GM10248 (cell line): ENCODE results near the gene NOS3.

Experiments
- CTCF ChIA-PET: fragments of 300-600 bp; sonication (Branson Sonifier 250); formaldehyde crosslinking; extraction: SDS; loops from one replicate; lab custom pipeline; 2021; ENCODE audit warnings: antibody characterized with exemption; lab: Yijun Ruan, JAX
- POLR2A ChIA-PET: fragments of 350-650 bp; sonication (Branson Sonifier 250); formaldehyde crosslinking; extraction: SDS; loops from one replicate; lab custom pipeline; 2020; ENCODE audit warnings: antibody characterized with exemption; lab: Yijun Ruan, JAX
- DNase-seq: peaks from one replicate; pipeline ENCODE4 v3.0.0; 2012; ENCODE audit errors: extremely low spot score
- TF ChIP-seq, protein P1 (sequence below): IDR thresholded peaks from 2 replicates; pipeline ENCODE4 v1.5.1; 2012; ENCODE audit warnings: mild to moderate bottlenecking, low read depth; ENCODE audit errors: extremely low read depth, missing control alignments, control extremely low read depth

Gene NOS3

DNA sequence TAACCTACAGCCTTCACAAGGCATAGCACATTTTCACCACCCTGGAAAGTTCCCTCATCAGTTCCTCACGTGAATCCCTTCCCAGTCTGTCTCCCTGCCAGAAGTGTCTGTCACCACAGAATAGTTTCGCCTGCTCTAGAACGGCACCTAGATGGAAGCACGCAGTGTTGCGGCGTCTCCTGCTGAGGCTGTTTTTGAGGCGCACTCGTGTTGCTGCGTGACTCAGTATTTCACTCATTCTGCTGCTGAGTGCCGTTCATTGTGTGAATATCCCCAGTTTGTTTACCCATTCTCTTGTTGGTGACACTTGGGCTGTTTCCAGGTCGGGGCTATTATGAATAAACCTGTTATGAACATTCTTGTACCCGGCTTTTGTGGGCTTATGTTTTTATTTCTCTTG is 12.8 kb downstream of the NOS3 start:
- TF ChIP-seq, protein P1, sequence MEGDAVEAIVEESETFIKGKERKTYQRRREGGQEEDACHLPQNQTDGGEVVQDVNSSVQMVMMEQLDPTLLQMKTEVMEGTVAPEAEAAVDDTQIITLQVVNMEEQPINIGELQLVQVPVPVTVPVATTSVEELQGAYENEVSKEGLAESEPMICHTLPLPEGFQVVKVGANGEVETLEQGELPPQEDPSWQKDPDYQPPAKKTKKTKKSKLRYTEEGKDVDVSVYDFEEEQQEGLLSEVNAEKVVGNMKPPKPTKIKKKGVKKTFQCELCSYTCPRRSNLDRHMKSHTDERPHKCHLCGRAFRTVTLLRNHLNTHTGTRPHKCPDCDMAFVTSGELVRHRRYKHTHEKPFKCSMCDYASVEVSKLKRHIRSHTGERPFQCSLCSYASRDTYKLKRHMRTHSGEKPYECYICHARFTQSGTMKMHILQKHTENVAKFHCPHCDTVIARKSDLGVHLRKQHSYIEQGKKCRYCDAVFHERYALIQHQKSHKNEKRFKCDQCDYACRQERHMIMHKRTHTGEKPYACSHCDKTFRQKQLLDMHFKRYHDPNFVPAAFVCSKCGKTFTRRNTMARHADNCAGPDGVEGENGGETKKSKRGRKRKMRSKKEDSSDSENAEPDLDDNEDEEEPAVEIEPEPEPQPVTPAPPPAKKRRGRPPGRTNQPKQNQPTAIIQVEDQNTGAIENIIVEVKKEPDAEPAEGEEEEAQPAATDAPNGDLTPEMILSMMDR = no peak
- ChIA-PET POLR2A (no interaction called here), CTCF (interaction anchor here (1.2 kb wide), 1 partner anchor 41 kb away, joined by 4 read pairs; no protein-coding TSS in a partner anchor)
- DNase-seq = no peak

DNA sequence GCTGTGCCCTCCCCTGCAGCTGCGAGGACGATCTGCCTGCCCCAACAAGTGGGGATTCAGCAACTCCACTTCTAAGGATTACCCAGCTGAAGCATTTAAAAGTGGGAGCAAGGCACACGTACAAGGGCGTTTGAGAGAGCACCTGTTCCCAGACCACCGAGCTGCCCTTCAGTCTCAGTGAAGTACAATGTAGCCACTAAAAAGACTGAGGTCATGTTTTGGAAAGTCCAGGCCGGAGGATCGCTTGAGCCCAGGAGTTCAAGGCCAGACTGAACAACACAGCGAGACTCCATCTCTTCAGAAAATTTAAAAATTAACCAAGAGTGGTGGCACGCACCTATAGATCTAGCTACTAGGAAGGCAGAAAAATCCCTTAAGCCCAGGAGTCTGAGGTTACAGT is 14.7 kb downstream of the NOS3 start:
- ChIA-PET CTCF (interaction anchor here (1.5 to 8.4 kb wide), 2 partner anchors 14 to 20 kb away, joined by 6 to 84 read pairs; no protein-coding TSS in a partner anchor), POLR2A (no interaction called here)
- no peak for DNase-seq
- TF ChIP-seq, protein P1 = no peak

DNA sequence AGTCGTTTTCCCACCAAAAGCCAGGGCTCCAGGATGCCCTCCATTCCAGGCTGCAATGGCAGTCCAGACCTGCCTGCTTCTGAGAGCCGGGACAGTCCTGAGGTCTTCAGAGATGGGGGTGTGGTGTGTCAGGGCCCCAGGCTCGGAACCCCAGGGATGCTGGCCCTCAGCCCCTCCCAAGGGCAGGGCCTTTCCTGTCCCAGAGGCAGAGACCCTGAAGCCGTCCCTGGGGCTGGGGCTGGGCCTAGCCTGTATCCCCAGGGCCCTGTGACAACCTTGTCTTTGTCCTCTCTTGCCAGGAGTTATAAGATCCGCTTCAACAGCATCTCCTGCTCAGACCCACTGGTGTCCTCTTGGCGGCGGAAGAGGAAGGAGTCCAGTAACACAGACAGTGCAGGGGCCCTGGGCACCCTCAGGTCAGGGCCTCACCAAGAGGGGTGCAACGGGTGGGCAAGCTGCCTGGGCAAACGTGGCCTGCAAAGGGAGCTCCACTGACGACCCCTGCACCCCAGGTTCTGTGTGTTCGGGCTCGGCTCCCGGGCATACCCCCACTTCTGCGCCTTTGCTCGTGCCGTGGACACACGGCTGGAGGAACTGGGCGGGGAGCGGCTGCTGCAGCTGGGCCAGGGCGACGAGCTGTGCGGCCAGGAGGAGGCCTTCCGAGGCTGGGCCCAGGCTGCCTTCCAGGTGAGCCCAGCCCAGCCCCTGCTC is 15.9 kb downstream of the NOS3 start:
- TF ChIP-seq, protein P1 = no peak
- DNase-seq = no peak
- ChIA-PET CTCF (interaction anchor here (1.4 to 8.4 kb wide), 6 partner anchors 12 to 44 kb away, joined by 3 to 84 read pairs (median 20); no protein-coding TSS in a partner anchor), POLR2A (no interaction called here)

DNA sequence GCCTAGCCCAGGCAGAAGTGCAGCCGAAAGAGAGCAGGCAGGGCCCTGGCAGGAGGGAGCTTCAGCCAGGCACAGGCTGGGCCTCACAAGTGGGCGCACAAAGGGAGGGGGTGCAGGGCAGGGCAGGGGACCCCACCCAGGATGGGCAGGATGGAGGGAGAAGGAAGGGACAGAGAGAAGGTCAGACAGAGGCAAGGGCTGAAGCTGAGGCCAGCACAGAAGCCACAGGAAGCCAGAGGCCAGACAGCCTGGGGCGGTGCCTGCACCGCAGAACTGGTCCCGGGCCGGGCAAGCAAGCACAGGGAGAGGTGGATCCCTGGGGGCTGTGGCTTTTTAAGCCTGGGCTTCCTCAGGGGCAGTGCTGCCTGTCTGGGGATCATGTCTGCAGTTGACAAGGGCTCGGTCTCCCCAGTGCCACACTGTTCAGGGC is 16.7 kb downstream of the NOS3 start:
- TF ChIP-seq, protein P1 = no peak
- ChIA-PET POLR2A (no interaction called here), CTCF (interaction anchor here (1.0 to 8.4 kb wide), 11 partner anchors 12 to 126 kb away, joined by 3 to 84 read pairs (median 9); partner anchors contain the start of genes ABCB8 and NOS3)
- DNase-seq = no peak

DNA sequence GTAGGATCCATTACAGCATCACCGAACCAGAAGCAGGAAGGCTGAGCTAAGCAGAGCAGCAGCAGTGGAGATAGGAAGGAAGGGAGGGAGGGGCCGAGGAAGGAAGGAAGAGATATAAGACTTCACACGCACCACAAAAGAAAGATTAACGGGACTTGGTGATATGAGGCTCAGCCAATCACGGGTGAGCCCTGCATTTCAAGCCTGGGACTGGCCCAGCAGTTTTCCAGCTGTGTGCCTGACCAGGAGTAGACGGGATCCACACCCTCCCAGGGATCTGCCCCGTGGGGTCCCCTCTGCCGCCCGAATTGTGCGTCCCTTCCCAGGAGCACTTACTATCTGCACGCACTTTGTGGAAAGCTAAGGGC is 17.3 kb downstream of the NOS3 start:
- DNase-seq = no peak
- CTCF ChIA-PET = interaction anchor here (0.7 to 8.4 kb wide), 15 partner anchors 12 to 653 kb away, joined by 3 to 84 read pairs (median 5); partner anchors contain the start of genes ABCB8 and NOS3
- TF ChIP-seq, protein P1 = no peak
- POLR2A ChIA-PET = no interaction called here

DNA sequence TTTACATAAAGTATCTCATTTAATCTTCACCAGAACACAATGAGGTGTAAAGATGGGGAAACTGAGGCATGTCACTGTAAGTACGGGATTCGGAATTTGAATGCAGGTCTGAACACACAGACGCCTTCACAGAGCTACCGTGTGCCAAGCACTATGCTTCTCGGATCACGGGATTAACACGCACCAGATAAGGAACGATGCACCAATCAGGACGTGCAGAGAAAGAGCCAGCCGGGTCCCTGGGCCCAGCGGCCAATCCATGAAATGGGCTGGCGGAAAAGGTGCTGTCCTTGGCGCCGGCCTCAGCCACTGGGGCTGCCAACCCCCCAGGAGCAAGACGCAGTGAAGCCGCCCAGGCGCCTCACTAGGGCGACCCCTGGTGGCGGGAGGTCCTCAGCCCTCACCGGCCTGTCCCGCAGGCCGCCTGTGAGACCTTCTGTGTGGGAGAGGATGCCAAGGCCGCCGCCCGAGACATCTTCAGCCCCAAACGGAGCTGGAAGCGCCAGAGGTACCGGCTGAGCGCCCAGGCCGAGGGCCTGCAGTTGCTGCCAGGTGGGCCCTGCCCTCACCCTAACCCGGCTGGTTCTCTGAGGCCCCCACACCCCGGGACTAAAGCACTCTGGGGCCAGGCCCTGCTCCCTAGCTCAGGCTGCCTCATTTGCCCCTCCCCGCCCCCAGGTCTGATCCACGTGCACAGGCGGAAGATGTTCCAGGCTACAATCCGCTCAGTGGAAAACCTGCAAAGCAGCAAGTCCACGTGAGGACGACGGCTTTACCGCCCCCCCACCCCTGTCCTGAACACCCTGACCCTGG is 17.9 kb downstream of the NOS3 start:
- ChIA-PET CTCF (interaction anchor here (0.6 to 8.4 kb wide), 18 partner anchors 11 to 653 kb away, joined by 3 to 84 read pairs (median 4); partner anchors contain the start of genes ABCB8 and NOS3), POLR2A (no interaction called here)
- TF ChIP-seq, protein P1 = peak; percentile 83
- DNase-seq = peak; percentile 83
